Suprapubic skin (tissue), 4 donors: ENCODE measurements around the gene SCRN2. TPM values are rescaled to one million over a fixed set of nuclear protein-coding genes. Genes with fewer than 3 reads are reported as not detected.

Experiments used
- DNase-seq, 2 donors: peaks; one replicate each; pipeline ENCODE4 v3.0.0-alpha.2; 2019; ENCODE audit warnings: low spot score in 2 of 2
- H3K27ac ChIP-seq: fragments of 200-600 bp; sonication (generic); one replicate; pipeline ENCODE4 v1.5.1; 2019
- H3K27me3 ChIP-seq: fragments of 200-600 bp; sonication (generic); one replicate; pipeline ENCODE4 v1.5.1; 2019
- H3K36me3 ChIP-seq: fragments of 200-600 bp; sonication (generic); one replicate; pipeline ENCODE4 v1.5.1; 2019
- H3K4me1 ChIP-seq: fragments of 200-600 bp; sonication (generic); one replicate; pipeline ENCODE4 v1.5.1; 2019
- H3K4me3 ChIP-seq: fragments of 200-600 bp; sonication (generic); one replicate; pipeline ENCODE4 v1.5.1; 2019; ENCODE audit warnings: mild to moderate bottlenecking
- H3K9me3 ChIP-seq: fragments of 200-600 bp; sonication (generic); one replicate; pipeline ENCODE4 v1.5.1; 2019
- CTCF ChIP-seq, 2 donors: fragments of 200-600 bp in 1 of 2; fragments of 450-650 bp in 1 of 2; sonication (generic) in 1 of 2; IDR thresholded peaks; one replicate each; pipeline ENCODE4 v1.5.1; 2016 to 2019; ENCODE audit warnings: antibody characterized with exemption in 2 of 2, mild to moderate bottlenecking in 1 of 2, moderate library complexity in 1 of 2
- EP300 ChIP-seq: sonication (generic); formaldehyde crosslinking; IDR thresholded peaks from one replicate; pipeline ENCODE4 v1.6.1; 2017; ENCODE audit warnings: antibody characterized with exemption
- POLR2A ChIP-seq, 2 donors: fragments of 450-650 bp; IDR thresholded peaks; one replicate each; pipeline ENCODE4 v1.6.1; 2017; ENCODE audit warnings: antibody characterized with exemption in 2 of 2, mild to moderate bottlenecking in 2 of 2, moderate library complexity in 2 of 2
- POLR2AphosphoS5 ChIP-seq, 3 donors: sonication (generic); formaldehyde crosslinking; IDR thresholded peaks; one replicate each; pipeline ENCODE4 v1.6.1; 2017; ENCODE audit warnings: antibody characterized with exemption in 3 of 3
- WGBS: methylation state at CpG from one replicate; pipeline ENCODE4 v1.1.5; 2018; 5-methylcytosine and 5-hydroxymethylcytosine counted together
- total RNA-seq, 4 donors: library from RNA; depleted of rRNA; stranded (reverse); fragments of >200 nt; gene quantifications; one replicate each; pipeline ENCODE4 v1.1.0, GENCODE V29; 2016

SCRN2 gene
- total RNA-seq, 4 donors from 2014 or later, result 22.3 to 46.4 (median 34.7) TPM

- Histone ChIP-seq H3K4me1 (no peaks in the 10 kb centered on the region), H3K4me3 (no peak overlapping the region), H3K27me3 (peaks cover 4% of the 10 kb centered on the region), H3K36me3 (peaks cover 16% of the 10 kb centered on the region), H3K27ac (no peak overlapping the region), H3K9me3 (no peaks in the 10 kb centered on the region)
- DNase-seq, result peak; percentile 30 to 47
- no peak for TF ChIP-seq EP300
- TF ChIP-seq POLR2A (IDR thresholded peaks at IDR 0.05), result no peak
- no peak for TF ChIP-seq POLR2AphosphoS5 (IDR thresholded peaks at IDR 0.05)
- TF ChIP-seq CTCF (IDR thresholded peaks at IDR 0.05), result no peak
- 80% methylated on average over 6 of the region's 6 CpGs for WGBS
These were observed 37.3 kb downstream of the SCRN2 start for GRCh38 chr17:47803751-47804150.

GRCh38 chr17:47803201-47803600 is 37.9 kb downstream of the SCRN2 start:
- Histone ChIP-seq H3K4me3 (no peak overlapping the region), H3K36me3 (peaks cover 10% of the 10 kb centered on the region), H3K27me3 (peaks cover 4% of the 10 kb centered on the region), H3K9me3 (no peaks in the 10 kb centered on the region), H3K4me1 (no peaks in the 10 kb centered on the region), H3K27ac (no peak overlapping the region)
- 86% methylated on average over 5 of the region's 5 CpGs for WGBS
- no peak for TF ChIP-seq CTCF (IDR thresholded peaks at IDR 0.05)
- peak; percentile 37 to 50 for DNase-seq

- no peaks in the 10 kb centered on the region for H3K9me3 ChIP-seq
- H3K27me3 ChIP-seq, result peaks cover 4% of the 10 kb centered on the region
- H3K4me3 ChIP-seq, result no peak overlapping the region
- H3K4me1 ChIP-seq, result no peaks in the 10 kb centered on the region
- TF ChIP-seq POLR2A (IDR thresholded peaks at IDR 0.05), result no peak
- no peak for TF ChIP-seq EP300
- TF ChIP-seq CTCF (IDR thresholded peaks at IDR 0.05), result peak in 1 of 2 donors; percentile 53
- H3K36me3 ChIP-seq, result peaks cover 3% of the 10 kb centered on the region
- peak; percentile 47 to 76 for DNase-seq
- 38% methylated on average over 9 of the region's 9 CpGs for WGBS
- no peak overlapping the region for H3K27ac ChIP-seq
These were observed 38.6 kb downstream of the SCRN2 start for GRCh38 chr17:47802341-47803022.

DNA sequence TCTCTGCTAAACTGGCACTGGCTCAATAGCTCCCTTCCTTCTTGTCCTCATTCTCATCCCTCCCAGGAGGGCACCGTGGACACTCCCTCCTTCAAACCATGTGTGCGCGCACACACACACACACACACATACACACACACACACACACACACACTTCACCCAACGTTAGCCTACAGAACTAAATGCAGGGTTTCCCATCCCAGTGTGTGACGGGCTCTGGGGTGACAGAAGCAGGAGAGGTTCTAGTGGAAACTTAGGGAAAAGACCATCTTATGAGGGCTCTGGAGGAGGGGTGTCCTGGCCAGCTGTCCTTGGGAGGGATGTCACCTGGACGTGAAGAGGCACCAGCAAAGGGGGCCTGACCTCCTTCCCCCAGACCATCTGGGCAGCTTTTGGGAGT is 39.2 kb downstream of the SCRN2 start:
- H3K9me3 ChIP-seq, result no peaks in the 10 kb centered on the region
- 89% methylated on average over 3 of the region's 6 CpGs for WGBS
- no peak for TF ChIP-seq POLR2AphosphoS5 (IDR thresholded peaks at IDR 0.05)
- no peak for TF ChIP-seq EP300
- TF ChIP-seq POLR2A (IDR thresholded peaks at IDR 0.05), result no peak
- no peak for TF ChIP-seq CTCF (IDR thresholded peaks at IDR 0.05)
- no peaks in the 10 kb centered on the region for H3K4me1 ChIP-seq
- H3K27me3 ChIP-seq, result peaks cover 4% of the 10 kb centered on the region
- no peaks in the 10 kb centered on the region for H3K36me3 ChIP-seq
- no peak overlapping the region for H3K4me3 ChIP-seq
- H3K27ac ChIP-seq, result no peak overlapping the region
- peak in 1 of 2 donors; percentile 38 for DNase-seq

DNA sequence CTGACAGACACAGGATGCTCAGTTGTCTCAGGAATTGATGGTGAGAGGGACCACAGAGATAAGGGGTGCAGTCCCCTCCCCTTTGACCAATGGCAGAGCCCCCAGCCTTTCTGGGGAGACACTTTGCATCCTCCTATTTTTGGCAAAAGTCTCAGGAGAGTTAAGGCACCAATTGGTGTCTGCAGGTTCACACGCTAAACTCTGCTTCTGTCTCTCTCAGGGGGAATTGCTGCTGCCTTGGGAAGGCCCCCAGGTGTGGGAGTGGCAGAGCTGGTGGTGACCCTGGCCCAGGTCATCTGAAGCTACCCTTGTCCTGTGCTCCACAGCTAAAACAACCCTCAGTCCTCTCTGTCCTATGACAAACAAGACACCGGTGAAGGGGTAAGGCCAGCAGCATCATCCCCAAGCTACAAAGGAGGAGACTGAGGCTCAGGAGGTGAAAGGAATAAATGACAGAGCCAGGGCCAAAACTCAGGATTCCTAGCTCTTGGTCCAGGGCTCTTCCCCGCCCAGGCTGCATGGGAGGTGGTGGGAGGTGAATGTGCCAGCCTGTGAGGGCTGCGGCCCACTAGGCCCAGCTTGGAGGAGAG is 39.8 kb downstream of the SCRN2 start:
- DNase-seq, result peak; percentile 9 to 55
- TF ChIP-seq POLR2A (IDR thresholded peaks at IDR 0.05), result no peak
- no peak for TF ChIP-seq EP300
- TF ChIP-seq POLR2AphosphoS5 (IDR thresholded peaks at IDR 0.05), result no peak
- TF ChIP-seq CTCF (IDR thresholded peaks at IDR 0.05), result no peak
- no peak overlapping the region for H3K27ac ChIP-seq
- peaks cover 4% of the 10 kb centered on the region for H3K27me3 ChIP-seq
- H3K36me3 ChIP-seq, result no peaks in the 10 kb centered on the region
- H3K9me3 ChIP-seq, result no peaks in the 10 kb centered on the region
- no peak overlapping the region for H3K4me3 ChIP-seq
- H3K4me1 ChIP-seq, result no peaks in the 10 kb centered on the region
- WGBS, result 93% methylated on average over 4 of the region's 4 CpGs
